GM21515 (cell line): ENCODE data around the gene DLX3.

Experiments
- ATAC-seq: cut with Tn5 transposase; IDR thresholded peaks from one replicate; pipeline ENCODE4 v1.9.1; 2021; ENCODE audit not compliant: unreplicated experiment

The DLX3 gene

GRCh38 chr17:49992933-49993422, 2.0 kb downstream of the DLX3 start:
- no peak for ATAC-seq

GRCh38 chr17:49992191-49992932, 2.7 kb downstream of the DLX3 start:
- no peak for ATAC-seq

GRCh38 chr17:49991409-49991808, 3.6 kb downstream of the DLX3 start:
- no peak for ATAC-seq

- no peak for ATAC-seq
Observed at GRCh38 chr17:49990921-49991320, 4.1 kb downstream of the DLX3 start.

GRCh38 chr17:49990331-49990730, 4.7 kb downstream of the DLX3 start:
- ATAC-seq = no peak

GRCh38 chr17:49989518-49989880, 5.5 kb downstream of the DLX3 start:
- no peak for ATAC-seq

GRCh38 chr17:49987681-49988441, 7.2 kb downstream of the DLX3 start:
- ATAC-seq = no peak

GRCh38 chr17:49987290-49987585, 7.8 kb downstream of the DLX3 start:
- ATAC-seq = no peak

- no peak for ATAC-seq
Observed at GRCh38 chr17:49986396-49987289, 8.4 kb downstream of the DLX3 start.

- ATAC-seq = no peak
Observed at GRCh38 chr17:49985310-49985990, 9.6 kb downstream of the DLX3 start.

- ATAC-seq = no peak
Observed at GRCh38 chr17:49984776-49985175, 10.2 kb downstream of the DLX3 start.

- no peak for ATAC-seq
Observed at GRCh38 chr17:49984283-49984682, 10.7 kb downstream of the DLX3 start.

GRCh38 chr17:49980703-49981197, 14.3 kb downstream of the DLX3 start:
- ATAC-seq = no peak

GRCh38 chr17:49979748-49980479, 15.1 kb downstream of the DLX3 start:
- ATAC-seq = no peak

GRCh38 chr17:49978501-49978900, 16.5 kb downstream of the DLX3 start:
- ATAC-seq = no peak

GRCh38 chr17:49977463-49978389, 17.3 kb downstream of the DLX3 start:
- ATAC-seq = no peak

GRCh38 chr17:49976828-49977202, 18.2 kb downstream of the DLX3 start:
- ATAC-seq = no peak

- ATAC-seq = no peak
Observed at GRCh38 chr17:49976163-49976827, 18.7 kb downstream of the DLX3 start.

- ATAC-seq = no peak
Observed at GRCh38 chr17:49975531-49975930, 19.5 kb downstream of the DLX3 start.
